NCI-H524 treated with DMSO at 0.1 percent for 48 hours (cell line): ENCODE data around the gene HDAC4.

ENCODE experiments used
- DNase-seq: peaks from one replicate; lab custom pipeline; 2025; lab: John Stamatoyannopoulos, UW

HDAC4 gene

DNA sequence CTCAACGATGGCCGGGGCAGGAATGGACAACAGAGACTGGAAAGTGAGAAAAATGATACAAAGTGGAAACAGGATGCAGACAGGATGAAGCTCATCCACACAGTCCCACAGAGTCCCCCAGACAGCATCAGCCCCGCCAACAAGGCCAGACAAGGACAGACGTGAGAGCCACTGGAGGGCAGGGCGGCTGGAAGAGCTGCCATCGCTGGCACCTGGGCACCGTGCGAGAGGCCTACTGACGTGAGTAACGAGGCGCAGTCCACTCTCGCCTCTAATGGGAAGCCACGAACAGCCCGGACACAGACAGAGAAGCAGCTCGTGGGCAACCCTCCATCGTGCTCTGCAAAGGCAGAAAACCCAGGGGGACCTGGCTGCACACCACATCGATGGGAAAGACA lies 17.1 kb downstream of the HDAC4 start:
- no peak for DNase-seq

DNA sequence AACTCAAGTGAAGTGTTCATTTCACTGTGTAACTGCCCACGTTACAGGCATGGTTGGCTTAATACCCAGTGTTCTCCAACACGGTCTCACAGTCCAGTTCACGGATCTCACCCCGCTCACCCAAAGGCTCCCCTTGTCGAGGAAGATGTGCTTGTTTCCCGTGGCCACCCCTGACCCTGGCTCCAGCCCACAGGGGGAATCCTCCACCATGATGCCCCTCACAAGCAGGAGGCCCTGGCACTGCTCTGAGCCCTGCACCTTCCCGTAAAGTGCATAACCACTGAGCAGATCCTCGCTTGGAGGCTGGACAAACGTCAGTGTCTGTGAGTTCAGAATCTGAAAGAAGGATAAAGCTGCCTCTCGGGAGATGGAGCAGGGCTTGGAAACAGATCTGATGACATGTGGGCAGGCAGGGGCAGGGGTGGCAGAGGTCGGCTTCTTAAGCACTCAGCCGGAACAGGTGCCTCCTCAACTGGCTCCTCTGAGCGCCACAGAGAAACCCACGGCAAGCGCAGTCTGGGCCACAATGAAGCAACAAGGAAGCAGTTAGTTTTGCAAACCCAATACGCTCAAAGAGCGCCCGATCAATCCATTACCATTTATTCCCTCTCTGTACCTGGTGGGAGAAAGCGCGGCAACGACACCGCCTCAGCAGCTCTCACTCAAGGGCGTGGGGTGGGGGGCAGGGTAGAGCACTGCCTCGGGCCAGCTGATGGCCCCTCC lies 17.6 kb downstream of the HDAC4 start:
- no peak for DNase-seq

DNA sequence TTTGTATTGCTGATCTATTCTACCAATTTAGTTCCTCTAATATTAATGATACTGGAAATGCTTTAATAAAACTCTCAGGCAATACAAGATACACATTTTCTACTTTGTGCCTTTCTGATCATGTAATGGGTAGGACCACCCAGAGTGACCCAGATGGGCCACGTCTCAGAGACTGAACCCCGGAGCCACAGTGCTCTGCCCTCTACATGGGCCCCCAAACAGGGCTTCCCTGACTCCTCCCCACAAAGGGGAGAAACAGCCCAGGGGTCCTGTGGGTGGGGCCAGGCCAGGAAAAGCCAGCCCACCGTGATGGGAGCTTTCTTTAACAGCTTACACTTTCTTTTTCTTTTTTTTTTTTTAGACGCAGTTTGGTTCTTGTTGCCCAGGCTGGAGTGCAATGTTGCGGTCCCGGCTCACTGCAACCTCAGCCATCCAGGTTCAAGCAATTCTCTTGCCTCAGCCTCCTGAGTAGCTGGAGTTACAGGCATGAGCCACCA lies 18.4 kb downstream of the HDAC4 start:
- DNase-seq: no peak

DNA sequence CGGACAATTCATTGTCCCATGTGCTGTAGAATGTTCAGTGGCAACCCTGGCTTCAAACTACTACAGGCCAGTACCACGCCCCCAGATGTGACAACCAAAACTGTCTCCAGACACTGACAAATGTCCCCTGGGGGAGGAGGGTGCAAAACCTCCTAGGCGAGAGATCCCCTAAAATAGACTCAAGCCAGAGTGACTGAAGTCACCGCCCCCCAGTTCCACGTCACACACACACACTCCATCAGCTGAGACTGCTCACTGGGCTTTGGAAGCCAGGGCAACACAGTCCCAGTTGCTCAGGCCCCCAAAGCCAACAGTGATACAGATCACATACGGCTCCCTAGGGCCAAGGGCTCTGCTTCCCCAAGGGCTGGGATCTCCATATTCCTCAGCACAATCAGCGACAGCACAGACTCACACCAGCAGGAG lies 19.1 kb downstream of the HDAC4 start:
- no peak for DNase-seq

DNA sequence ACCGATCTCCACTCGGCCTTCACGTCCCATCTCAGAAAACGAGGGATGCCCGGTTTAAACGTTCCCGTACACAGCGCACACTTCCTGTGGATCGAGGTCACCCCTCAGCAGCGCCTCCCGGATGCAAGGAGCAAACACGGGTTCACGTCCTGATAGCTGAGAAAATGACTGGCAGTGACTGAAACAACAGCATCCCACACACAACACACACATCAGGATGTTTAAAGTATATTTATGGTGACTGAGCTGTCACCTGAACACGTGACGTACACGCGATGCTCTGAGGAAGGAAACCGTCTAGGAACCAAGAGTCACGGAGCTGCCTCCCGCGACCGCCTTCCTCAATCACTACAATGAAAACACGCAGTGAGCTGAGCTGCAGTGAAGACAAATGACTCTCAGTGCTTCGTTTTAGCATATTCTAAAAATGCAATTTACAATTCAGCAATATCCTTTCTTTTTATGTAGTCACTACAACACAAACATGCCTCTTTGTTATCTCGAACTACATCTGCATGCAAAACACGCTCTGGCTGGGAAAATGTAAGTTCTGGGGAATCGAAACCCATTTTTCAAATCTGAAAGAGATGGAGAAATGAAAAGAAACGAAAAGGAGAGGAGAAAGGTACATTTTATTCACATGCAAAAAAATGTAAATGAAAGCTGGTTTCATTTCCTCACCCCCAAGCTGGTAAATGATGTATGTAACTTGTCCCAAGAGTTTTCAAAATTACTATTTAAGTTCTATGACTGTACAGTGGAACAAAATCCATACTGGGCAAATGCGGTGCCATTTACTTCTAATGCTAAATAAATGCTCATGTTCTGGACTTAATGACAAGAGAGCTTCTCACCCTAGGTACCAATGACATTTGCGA lies 19.8 kb downstream of the HDAC4 start:
- no peak for DNase-seq

DNA sequence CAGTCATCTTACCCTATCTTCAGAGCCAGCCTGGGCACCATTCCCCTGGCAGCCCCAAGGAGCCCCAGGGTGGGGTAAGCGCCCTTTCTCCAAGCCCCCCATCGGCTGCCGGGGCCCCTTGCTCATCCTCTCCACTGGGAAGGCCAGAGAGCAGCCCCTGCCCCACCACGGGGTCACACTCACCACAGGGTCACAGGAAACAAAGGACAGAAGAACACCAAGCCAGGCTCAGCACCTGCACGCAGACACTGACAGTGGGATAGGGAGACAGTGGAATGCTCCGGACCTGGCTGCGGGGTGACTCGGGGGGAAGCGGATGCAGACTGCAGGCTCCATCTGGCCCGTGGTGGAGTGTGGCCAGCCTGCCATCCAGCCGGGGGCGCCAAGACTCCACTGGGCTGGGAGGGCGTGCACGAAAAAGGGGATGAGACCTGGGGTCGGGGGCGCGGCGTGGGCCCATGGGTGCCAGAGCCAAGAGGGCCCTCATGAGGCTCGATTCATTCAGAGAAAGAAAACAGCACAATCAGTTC lies 21.1 kb downstream of the HDAC4 start:
- DNase-seq: no peak

DNA sequence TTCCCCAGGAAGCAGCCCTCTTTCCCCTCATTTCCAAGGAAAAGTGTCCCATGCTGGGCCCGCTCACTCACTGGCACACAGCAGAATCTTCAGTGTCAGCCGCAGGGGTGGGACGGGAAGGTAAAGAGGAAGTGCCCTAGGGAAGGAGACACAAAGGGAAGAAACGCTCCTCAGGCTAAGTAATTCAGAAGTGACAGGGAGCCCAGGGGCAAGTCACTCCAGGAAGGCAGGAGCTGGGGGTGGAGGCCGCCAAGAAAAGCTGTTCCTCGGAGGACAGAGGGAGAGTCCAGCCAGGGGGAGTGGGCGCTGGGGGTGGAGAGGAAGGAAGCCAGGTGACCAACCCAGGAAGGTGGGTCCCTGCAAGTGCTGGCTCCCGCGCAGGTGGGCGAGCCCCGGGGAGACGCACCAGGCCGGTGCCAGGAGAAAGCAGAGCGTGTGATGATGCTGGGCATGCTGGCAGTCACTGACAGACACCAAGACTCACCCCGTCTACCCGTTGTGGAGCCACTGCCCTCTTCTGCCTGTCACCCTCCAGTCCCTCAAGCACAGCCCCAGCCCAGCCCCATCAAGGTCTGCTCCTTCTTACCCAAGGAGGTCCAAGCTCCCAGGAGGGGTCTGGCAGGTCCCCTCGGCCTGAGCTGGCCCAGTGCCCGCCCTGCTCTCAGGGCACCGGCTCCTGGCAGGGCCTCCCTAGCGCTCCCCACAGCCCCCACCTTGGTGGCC lies 21.7 kb downstream of the HDAC4 start:
- DNase-seq: no peak

DNA sequence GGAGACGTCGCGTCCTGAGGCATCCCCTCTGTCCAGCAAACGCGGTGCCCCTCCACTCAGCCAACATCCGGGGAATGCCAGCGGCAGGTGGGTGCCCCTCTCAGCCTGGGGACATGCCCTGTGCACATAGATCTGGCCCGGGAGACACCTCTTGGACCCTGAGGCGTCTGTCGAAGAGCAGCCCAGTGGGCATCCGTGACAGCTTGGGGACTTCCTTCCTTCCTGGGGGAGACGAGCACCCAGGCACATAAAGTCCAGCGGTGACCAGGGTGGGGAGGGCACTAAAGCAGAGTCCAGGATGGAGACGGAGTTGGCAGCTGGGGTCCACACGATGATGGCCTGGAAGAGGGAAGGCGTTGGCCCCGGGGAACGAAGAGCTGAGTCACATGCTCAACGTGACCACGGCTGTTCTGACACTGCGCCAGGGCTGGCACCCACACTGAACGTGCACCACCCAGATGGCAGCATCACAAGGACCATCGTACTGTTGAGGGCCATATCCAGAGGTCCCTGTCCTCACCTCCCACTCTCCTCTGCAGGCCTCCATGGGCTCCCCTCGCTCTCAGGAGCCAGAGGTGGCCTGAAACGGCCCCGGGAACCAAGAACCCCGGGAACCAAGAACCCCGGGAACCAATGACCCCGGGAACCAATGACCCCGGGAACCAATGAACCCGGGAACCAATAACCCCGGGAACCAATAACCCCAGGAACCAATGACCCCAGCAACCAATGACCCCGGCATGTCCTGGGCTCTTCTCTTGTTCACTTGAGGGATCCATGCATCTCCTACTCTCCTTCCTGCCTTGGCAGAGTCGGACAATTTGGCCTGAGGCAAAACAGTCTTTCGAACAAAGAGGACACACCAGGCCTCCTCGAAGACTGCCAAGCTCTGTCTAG lies 22.6 kb downstream of the HDAC4 start:
- no peak for DNase-seq

DNA sequence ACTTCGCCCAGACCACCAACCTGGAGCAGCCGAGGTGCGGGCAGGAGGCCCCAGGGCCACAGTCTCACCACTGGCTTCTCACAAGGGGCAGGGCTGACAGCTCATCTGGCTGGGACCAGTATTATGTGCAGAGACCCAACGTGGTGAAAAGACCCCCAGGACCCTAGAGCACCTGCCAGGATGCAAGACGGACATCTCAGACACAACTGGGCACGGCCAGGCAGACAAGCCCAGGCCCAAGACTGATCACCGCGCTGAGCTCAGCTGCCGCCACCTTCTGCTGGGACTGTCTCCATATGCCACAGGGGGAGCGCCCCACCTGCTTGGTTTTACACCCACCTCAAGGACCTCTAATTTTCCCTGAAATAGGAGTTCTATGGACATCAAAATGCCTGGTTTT lies 23.2 kb downstream of the HDAC4 start:
- DNase-seq: no peak

DNA sequence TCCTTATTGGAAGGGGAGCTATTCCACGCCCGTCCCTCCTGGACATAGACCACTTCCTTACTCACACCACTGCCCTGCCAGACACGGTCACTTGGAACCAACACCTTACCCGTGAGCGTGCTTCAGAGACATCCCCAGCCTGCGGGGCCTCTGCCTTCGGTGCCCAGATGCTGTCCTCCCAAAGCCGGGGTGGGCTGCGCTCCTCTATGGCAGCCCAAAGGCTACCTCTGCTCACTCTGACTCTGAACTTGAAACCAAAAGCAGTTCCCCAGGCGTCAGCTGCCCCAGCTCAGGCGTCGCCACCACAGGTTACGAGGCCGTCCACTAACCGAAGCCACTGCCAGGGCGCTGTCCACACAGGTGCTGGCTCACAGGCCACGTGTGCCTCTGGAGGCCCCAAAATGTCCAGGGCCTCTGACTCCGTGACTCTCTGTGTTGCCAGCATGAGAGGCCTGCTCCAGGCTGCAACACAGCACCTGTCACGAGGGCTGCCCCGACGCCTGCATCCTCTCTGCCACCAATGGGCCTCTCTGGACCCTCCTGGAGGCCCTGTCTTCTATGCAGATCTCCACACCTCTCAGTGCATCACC lies 23.8 kb downstream of the HDAC4 start:
- no peak for DNase-seq

DNA sequence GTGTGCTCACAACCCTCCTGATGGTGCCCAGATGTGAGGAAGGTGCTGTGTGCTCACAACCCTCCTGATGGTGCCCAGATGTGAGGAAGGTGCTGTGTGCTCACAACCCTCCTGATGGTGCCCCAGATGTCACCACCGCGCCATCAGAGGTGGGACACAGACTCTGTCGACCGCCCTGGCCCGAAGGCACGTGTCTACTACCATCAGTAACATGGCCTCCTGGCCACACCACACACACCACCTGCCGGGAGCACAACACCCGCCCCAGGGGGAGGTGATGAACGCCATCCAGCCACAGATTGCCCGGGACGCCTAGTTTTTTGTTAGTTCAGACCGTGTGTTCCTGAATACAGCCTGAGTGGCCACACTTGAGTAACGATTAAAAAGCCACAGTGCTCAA lies 24.5 kb downstream of the HDAC4 start:
- no peak for DNase-seq

DNA sequence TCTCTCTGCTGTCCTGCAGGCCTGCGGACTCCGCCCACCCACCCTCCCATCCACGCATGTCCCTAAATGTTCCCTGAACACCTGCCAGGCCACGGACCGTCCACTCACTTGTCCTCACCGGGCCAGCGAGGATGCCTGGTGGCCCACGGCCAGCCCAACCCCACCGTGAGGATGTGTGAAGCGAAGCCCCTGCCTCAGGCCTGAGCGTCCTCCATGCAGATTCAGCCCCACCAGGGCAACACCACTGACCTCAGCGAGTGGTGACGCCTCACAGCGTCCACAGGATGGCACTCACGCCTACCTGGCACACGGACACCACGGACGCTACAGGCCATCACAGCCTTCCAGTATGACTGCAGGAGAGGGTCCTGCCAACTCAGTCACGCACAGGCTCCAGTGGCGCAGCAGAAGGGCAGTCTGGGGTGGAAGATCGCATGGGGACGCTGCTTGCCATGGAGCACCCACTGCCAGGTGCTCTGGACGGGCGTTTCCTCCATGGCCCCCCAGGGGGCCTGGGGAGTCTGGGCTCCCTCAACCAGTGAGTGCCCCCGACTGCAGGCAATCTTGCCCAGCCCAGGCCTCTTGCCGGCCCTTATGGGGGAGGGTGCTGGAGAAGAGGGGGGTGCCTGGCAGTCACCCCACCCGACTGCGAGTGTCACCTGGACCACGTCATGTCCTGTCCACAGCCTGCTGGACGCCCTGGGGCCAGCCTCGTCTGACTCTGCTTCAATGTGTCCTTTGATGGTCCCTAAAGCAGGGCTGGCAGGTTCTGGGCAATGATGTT lies 25.4 kb downstream of the HDAC4 start:
- no peak for DNase-seq

DNA sequence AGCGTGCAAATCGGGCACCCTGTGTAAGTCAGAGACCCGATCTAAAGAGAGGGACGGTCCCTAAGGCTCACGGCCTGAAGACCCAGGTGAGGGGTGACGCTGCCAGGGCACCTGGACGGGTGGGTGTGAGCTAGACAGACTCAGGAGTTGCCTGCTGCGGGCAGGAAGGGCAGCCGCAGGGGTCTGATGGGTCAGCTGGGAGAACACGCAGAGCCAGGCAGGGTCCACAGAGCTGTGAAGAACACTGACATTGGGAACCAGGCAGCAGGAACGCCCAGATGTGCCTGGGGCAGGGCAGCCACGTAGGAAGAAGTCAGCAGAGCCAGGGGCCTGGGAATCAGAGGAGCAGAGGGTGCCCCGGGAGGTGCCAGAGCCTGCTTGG lies 25.9 kb downstream of the HDAC4 start:
- DNase-seq: no peak

DNA sequence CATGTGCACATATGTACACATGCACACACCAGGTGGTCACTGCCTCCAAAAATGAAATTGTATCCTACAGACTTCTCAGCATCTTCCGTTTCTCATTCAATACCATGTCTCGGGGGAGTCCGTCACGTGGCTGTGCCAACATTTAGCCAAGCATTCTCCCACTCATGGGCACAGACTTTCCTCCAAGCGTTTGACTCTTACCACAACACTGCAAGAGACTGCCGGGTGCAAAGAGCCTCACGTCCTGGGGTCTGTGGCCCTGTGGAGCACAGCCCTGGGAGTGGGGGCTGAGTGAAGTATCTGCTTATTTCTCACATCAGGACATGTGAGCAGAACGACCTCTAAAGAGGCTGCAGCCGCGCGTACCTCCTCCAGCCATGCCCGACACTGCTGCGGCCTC lies 28.0 kb downstream of the HDAC4 start:
- DNase-seq: no peak

DNA sequence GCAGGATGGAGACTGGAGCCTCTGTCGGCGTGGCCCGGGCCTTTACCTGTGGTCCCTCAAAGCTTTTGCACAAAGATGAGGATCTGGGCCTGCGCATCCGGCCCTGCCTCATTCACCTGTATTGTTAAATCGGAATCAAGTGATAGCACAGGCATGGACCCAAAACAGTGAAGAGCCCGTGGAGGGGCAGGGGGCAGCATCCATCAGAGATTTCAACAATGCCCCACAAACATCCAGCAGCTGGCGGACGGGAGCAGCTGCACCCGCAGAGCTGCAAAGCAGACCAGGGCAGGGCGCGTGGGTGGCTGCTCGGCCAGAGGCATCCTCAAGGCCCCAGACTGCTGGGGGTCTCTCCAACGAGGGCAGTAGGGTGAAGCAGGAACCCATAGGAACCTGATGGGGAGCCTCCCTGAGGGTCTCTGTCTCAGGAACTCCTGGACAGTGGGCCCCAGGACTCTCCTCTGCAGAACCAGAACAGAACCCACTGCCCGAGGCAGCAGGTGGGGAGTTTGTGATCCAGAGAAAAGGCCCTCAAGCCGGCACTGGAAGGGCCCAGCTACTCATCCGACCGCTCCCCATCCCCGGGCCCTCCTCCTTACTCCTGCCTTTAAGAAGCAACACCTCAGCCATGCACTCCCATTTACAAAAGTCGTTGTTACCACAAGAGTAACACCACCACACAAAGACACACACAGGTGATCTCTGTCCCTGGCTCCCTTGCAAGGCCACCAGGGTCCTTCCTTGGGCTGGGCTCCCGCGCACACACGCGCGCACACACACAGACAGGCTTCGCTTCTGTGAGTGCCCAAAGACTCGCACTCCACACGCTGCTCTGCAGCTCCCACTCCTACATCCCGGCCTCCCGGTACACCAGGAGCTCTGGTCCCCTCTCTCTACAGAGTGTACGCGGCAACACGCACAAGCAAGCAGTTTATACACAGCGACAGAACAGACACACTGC lies 28.8 kb downstream of the HDAC4 start:
- DNase-seq: no peak

DNA sequence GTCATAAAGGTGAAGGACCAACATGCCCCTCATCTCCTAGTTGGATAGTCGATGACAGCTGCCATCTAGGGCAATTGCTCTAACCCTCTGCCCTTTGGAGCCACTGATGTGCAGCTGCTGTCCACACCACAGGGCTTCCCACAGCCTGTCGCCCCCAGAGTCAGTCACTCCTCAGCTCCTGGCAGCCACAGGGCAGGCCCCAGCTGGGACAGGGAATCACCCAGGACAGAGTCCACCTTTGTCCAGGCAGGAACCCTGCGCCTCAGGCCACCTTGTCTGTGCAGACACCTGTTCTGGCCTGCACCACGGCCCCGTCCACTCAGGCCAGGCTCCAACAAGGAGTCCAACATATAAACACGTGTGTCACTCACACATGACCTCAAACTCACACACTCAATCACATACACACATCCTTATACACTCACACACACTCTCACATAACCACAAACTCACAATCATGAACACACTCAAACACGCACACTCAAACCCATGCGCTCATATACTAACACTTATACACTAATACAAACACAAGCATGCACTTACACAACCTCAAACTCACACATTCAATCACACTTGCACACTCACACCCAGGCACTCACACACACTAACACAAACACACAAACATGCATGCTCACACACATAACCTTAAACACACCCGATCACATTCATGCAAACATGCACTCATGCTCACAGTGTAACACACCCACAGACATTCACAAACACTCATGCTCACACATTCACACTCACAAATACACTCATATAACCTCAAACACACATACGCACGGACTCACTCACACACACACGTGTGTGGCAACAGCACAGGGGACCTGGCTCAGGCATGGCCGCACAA lies 29.7 kb downstream of the HDAC4 start:
- DNase-seq: no peak

DNA sequence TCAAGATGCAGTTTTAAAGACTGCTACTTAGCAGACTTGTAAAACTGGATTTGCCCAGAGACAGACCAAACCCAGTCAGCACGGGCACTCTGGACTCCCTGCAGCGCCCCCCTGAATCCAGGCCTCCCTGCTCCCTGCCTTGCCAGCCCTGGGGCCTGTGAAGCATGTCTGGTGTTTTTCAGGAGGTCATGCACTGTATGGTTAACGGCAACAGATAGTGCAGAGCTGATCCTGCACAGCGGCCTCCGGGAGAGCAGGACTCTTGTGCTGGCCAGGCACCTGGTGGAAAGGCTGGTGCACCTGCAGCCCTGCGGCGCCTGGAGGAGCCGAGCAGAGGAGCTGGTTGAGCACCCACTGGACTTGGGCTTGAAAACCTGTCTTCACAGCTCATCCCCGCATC lies 30.4 kb downstream of the HDAC4 start:
- DNase-seq: no peak

DNA sequence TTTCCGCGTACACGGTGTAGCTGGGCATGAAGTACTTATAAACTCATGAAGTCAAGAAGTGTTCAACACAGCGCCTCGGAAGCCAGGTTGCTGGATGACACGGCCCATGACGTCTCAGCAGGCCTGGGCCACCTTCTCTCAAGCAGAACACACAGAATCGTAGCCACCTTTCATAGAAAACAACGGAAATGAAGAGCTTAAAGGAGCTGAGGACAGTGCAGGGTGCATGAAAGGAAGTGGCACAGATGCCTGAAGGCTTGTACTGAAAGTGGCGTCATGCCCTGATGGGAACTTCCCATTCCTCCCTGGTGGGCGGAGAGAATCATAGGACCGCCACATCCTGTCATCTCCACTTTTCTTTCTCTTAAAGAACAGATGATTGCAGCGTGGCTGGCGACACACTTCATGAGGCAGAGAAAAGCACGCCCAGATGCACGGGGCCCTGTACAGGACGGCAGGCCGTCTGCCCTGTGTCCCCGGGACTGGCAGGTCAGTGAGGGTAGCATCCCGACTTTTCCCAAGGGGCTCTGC lies 31.1 kb downstream of the HDAC4 start:
- no peak for DNase-seq
